Measurements from ENCODE around the gene DAND5.

DAND5 gene

DNA sequence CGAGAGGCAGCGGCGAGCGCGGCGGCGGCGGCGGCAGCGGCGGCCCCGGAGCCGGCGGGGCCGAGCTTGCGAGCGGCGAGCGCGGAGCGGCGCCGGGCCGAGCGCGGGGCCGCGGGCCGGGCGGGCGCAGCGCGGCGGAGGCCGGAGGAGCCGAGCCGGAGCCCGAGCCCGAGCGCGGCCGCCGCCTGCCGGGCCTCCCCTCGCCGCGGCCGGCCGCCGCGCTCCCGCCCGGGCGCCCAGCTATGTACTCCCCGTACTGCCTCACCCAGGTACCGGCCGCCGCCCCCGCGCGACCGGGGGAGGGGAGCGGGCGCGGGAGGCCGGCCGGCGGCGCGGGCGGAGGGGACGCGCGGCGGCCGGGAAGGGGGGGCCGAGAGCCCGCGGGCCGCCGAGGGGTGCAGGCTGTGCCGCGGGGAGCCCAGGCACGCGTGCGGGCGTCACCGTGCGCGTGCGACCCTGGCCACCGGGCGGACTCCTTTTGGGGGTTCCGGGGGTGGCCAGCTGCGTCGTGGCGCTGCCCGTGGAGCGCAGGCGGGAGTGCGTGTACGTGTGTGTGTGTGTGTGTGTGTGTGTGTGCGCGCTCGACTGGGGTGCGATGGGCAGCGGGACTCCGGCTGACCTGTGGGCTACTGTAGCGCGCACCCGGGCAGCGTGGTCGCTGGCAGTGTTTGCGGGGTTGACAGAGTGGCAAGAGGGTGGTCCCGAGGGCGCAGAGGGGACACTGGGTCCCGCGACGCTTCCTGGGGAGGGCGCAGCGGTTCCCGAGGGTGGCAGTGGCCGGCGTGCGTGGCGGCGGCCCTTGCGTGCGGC lies 26.4 kb downstream of the DAND5 start:
- no peak for DNase-seq

DNA sequence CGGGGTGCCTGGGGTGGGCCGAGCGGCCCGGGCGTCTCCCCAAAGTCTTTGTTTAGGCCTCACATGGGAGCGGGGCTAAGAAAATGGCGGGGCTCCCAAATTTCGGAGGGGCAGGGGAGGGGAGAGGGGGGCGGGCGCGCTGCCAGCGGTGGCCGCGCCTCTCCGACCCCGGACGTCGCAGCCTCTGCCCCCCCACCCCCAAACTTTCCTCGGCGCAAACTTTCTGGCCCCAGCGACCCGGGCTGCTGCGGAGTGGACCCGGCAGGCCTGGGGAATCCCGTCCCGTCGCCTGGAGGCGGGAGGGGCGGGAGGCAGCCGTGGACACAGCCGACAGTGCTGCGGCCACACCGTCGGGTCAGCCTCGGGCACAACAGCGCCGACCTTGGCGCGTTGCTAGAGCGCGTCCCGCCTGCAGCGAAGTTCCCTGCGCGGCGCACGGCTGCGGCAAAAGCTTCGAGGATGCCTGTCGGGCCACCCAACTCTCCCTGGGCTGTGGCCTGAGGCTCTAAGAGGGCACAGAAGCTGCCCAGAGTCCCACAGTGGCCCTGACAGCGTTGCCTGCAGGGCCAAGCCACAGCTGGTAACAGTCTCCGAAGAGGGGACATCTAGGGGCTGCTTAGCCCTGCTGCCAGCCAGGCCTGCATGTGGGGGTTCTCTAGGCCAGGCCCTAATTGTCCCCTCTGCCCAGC lies 27.2 kb downstream of the DAND5 start:
- no peak for DNase-seq

DNA sequence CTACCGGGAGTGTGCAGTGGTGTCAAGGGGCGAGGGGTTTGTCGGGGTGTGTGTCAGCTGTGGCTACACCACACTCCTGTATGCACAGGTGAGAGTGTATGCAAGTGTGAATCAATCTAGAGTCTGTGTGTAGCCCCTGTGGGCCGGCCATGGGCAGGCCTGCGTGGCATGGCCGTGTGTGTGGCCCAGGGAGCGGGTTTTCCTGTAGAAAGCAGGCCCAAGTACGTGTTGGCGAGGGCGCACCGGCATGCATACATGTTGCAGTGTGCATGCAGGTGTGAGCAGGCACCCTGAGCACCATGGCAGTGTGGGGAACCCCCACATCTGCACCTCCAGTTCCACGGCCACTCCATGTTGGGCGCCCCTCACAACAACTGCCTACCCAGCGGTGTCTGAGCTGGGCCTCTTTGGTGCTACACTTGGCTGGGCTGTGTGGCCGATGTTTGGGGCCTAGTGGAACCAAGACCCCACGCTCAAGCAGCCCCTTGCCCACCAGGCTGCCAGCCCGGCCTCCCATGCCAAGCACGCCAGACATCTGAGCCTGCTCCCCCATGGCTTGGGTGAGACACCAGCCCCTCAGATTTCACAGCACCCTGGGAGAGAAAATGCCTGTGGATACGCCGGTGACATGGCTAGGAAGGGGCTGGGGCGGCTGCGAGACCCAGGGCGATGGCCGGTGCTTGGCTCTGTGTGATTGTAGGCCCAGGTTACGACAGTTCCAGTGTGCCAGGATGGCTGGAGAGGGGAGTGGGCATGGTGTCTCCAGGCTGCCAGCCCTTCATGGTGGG lies 28.0 kb downstream of the DAND5 start:
- DNase-seq: no peak

DNA sequence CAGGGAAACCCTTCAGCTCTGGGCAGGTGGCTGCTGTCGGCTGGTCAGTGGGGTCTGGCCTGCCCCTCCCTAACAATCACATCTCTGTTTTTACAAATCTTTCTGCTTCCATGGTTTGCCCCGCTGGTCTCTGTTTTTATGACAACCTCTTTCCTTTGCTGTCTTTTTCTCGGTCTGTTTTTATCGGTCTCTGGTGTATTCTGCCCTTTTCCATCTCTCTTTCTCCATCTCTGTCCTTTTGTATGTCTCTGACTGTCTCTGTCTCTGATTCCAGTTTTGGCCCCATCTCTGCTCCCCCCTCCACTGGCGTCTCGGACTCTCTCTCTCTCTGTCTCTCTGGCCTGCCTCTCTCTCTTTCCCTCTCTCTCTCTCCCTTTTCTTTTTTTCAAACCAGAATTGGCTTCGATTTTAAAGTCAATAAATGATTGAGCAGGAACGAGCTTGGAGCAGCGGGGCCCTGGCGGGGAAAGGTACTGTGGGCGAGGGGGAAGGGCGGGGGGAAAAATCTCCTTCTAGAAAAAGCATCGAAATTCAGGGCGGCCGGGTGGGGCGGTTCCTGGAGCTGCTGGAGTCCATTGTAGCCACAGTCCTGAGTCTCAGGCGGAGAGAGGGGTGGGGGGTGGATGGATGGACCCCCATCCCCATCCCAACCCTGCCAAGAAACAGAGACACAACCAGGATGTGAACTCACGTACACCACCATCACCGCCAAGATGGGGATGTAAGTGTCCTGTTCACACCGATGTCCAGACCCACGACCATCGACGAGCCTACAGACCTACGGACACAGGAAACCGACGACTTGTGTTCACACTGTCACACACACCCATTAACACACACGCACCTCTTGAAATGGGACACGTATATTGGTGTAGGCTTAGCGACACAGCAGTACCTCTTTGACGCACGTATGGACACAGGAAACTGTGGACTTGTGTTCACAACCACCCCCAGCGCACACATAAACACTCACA lies 28.9 kb downstream of the DAND5 start:
- DNase-seq: no peak

DNA sequence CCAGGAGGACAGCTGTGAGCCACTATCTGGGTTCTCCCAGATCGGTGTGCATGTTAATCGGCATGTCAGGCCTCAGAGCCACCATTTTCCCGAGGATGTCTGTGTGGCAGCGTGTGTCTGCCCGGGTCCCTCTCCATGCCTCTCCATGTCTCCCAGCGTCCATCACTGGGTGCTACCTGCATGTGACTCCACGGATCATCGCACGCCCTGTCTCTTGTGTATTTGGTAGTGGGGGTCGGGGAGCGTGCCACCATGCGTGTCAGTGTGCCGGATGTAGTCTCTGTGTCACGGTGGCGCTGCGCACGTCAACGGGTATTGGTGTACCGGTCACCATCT lies 31.8 kb downstream of the DAND5 start:
- no peak for DNase-seq

DNA sequence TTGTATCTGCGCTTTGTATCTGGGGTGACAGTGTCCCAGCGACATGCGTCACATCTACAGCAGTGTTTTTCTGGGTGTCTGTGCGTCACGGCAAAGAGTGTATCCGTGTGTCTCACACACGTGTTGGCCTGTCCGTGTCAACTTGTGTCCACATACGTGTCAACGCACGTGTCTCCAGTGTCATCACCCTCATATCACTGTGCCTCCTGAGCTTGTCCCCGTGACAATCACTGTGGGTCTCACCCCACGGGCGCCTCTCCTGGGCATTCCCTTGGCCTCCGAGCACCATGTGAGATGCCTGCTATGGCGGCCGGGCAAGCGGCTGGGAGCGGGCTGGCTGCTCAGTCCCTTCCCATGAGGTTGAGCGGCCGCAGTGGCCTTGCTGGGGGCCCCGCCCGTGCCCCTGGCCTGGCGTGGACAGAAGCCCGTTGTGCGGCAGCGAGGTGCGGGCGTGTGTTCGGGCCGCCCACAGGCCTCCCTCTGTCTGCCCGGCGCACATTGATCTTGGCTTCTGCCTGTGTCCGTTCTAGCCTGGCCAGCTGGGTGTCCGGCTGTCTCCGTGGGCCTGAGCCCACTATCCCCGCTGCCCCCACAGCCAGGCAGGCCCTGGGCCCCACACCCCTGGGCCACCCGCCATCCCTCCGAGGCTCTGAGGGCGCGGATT lies 32.3 kb downstream of the DAND5 start:
- DNase-seq: no peak

DNA sequence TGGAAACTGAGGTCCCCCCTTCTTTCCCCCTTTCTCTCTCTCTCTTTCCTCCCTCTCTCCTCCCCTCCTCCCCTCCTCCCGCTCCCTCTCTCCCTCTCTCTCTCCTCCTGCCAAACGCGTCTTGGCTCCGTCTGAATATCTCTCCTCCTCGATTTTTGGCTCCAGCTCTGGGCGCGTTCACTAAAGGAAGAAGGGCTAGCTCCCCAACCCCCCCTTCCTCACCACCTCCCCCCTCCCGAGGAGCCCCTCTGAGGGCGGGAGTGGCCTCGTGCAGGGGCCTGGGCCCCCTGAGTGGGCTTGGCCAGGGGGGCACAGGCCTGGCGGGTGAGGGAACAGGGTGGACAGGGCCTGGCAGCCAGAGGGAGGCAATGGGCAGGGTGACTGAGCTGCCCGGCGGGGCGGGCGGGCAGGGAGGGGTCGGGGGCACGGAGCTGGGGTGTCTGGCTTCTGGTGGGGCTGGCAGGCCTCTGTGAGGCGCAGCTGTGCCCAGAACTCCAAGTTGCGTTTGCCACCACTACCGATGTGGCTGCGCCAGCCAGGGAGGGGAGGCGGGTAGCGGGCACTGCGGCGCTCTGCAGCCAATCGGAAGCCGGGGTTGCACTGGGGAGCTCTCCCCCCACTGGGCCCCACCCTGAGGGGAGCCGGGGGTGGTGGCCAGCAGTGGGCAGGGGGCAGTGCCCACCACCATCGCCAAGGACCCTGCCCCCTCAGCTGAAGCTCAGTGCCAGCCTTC lies 33.0 kb downstream of the DAND5 start:
- DNase-seq: no peak

DNA sequence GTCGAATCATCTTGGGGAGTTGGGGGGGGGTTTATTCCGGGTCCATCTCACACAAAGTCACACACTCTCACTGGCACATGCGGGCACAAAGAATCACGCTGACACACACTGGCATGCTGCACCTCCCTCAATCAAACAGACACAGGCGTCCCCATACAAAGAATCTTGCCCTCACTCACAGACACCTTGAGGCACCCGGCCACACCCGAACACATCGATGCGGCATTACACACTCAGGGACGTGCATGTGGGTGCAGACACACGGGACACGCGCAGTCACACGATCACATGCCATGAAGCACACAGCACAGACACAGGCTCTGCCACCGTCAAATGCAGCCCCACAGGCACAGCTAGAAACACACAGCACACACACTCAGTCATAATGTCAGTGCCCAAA lies 33.7 kb downstream of the DAND5 start:
- DNase-seq: no peak

DNA sequence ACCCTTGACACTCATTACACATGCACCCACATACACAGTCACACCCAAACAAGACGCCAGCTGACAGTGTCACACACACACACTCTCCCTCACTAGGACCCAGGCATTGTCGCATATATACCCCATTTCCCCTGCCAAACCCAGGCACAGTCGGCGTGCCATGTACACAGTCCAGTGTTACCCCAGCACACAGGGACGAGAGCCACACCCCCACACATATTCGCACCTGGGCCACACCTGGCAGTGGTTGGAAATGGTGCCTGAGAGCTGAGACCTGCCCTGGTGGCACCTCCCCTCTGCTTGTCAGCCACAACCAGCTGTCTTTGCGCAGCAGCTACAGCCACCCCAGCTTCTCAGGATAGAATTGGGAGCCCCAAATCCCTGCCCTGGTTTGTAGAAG lies 34.9 kb downstream of the DAND5 start:
- DNase-seq: no peak

DNA sequence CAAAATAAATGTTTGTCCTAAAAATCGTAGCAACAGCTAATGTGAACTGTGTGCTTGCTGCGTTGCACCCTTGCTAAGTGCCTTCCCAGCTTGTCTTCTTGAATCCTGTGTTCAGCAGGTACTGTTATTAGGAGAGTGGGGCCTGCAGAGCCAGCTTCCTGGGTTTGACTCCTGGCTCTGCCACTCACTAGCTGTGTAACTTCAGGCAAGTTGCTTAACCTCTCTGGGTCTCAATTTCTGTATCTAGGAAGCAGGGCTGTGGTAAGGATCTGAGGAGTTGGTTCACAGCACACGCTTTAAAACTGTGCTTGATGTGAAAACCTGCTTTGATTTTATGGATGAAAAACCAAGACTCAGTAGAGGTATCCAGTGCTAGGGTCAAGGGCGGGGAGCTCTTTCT lies 35.9 kb downstream of the DAND5 start:
- no peak for DNase-seq

DNA sequence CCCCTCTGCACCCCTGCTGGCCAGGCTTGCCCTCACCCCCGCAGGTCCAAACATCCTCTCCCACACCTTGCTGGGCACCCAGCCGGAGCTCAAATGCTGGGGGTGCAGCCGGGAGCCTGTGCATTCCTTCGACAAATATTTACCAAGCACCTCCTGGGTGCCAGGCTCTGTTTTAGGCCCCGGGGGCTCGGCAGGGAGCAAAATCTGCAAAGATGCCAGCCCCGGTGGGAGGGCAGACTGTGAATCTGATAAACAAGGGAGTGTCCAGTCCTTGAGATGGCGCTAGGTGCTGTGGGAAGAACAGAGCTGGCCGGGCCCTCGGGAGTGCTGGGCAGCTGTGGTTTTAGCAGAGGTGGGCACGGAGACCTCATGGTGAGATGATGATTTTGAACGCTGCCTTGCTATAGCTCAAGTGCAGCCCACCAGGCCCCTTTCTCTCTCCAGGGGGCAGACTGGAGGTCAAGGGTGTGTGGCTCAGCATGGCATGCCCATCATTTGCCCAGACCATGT lies 36.5 kb downstream of the DAND5 start:
- no peak for DNase-seq

DNA sequence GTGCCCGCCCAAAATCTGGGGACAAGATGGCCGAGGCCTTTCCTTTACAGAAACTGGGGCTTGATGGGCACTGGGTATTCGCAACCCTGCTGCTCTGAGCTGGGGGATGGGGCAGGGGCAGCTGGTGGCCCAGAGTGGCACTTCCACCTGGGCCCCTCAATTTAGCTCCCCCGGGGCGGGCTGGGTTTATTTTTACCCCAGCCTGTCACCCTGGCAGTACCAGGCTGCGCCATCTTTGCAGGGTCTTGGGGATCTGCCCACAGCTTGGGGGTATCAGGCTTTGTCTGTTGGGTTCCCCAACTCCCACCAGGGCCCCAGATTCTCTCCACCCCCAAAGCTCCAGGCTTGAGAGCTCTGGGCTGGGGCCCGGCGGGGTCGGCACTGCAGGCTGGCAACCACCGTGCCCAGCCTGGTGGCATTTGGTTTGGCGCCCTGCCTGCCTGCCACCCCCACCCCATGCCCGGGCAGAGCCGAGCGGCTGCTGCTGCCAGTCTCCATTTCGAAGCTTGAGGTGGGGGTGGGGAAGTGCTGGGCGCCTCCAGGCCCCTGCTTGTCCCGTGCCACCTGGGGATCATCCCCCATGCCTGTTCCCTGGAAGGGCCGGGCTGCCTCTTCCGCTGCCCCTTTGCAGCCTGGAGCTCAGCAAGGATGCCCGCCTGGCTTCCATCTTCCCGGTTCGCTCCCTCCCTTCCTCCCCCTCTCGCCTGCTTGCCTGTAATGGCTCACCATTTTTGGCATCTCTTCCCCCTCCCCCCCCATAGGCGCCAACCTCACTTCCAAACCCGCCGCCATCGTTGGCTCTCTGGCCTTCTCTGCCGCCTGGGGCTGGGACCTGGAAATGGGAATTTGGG lies 37.3 kb downstream of the DAND5 start:
- DNase-seq: no peak

DNA sequence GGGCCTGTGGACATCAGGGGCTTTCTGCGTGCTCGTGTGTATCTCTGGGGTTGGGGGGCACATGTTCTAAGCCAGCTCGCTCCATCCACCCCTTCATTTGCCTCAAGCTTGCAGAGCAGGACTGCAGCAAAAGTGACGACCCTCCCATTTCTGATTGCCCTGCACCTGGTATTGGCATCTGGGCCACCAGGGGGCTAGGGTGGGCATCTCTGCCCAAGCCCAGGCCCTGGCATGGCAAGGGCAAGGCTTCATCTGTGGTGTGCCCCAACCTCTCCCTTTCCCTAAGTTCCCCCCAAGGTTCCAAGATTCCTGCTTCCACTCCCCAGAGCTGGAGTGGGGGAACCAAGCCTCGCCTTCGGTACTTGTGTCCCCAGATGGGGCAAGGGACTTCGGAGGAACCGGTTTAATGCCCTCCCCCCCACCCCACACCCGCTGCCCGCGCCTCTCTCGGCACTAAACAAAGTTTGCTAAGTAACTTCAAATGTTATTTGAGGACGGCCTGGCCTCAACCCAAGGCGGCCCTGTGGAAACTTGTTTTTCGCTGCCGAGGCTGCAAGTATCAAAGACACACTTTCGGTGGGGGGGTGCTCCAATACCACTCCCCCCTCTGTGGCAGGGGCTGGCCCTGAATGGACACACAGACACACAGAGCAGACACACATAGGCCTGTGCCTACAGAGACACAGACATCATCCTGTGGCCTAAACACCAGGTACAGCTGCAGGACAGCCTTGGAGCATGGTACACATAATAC lies 38.1 kb downstream of the DAND5 start:
- no peak for DNase-seq

DNA sequence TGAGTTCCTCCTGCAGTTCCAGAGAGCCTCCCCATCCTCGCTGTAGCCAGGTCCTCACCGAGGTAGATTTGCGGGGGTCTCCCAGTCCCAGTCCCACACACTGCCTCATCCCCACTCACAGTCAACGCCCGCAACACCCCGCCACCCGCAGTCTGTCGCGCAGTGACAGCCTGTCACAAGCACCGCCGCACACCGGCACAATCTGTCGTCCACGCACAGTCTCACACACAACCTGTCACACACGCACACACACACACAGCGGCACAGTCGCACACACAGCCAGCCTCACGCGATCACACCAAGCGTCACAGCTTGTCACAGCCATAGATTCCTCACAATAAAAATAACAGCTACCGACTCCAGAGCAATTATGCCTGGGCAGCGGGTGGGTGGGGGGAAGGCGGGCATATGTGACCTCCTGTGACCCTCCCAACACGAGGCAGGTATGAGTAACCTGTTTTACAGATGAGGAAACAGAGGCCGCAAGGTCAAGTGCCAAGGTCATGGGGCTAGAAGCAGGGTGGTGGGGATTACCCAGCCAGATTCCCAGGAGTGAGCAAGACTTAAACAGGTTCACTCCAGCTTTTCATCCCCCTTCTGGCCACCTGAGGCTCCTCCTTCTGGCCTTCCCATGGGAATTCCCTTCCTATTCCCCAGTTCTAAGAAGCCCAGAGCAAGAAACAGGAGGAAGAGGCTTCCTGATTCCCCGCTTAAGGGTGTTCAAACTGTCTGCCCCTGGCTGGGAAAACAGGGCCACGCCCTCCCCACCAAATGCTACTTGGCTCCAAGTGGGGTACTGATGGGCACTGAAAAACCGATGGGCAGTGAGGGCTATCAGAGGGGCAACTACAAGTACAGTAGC lies 39.8 kb downstream of the DAND5 start:
- no peak for DNase-seq

DNA sequence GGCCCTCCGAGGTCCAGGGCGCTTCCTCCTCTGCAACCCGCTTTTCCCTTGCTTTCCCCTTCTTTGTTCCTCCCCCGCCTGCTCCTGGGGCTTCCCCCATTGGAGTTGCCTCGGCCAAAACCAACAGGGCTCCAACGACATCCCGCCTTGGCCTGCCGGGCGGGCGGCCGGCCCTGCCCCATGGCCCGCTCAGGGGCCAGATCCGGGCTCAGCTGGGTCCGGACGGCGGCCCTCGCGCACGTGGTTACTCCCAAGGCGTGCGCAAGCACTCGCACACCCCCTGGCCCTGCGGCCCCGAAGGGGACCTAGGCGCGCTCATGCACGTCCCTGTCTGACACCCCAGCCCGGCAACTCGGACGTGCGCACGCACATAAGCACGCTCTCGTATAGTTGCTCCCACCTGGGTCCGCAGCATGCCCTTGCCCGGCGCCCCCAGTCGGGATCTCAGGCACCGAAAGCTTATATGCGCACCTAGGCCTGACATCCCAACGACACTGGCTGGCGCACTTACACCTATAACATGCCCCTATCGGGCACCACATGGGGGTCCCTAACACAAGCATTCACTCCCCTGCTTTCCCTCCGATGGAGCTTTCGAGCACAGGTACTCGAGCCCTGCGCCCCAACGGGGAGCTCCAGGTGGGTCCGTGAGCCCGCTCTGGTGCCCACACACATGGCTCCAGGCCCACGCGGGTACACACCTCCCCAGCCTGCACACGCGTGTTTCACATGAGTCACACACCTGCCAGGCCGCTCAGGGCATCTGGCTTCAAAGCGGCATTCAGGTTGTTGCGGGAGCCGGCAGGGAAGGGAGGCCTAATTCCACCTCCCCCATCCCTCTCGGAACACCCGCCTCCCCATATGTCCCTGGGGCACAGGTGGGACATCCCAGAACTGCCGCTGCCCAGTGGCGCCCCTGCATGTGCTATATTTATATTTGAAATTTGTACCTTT lies 40.9 kb downstream of the DAND5 start:
- DNase-seq: no peak

DNA sequence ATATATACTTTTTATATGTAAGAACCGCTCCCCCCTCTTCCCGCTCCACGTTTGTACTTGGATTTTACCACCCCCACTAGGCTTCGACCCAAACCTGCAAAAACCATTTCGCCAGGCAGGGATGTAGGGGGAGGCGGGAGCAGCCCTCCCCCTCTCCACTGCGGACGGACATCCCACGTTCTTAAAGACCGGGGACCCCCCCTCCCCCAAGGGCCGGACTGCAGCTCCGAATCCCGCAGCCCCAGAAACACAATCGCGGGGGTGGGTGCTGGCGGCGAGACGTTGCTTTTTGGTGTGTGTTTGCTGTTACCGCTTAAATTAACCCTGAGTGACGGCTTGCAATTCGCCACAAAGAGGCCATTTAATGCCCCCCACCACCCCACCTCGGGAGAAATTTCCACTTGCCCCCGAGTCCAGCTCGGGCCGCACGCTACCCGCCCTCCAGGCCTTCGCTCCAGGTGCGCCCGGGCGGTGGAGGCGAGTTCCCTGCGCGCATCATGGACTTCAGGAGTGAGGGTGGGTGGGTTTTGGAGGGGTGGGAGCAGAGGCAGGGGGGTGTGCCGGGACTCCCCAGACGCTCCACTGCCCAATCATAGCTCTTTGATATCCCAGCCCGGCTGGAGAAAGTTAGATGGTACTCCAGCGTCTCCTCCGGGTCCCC lies 41.7 kb downstream of the DAND5 start:
- no peak for DNase-seq
